ENCODE measurements around the gene PLRG1.
"Not testable (repeated sequence)": the region's sequence is repeated elsewhere in the genome, so short reads cannot be mapped to it uniquely, and the experiment has no call there.

Gene PLRG1

GRCh38 chr4:154595807-154596206, 45.6 kb upstream of the PLRG1 start:
- no peaks in the 10 kb centered on the region for H3K36me3 ChIP-seq (ENCODE audit: insufficient read depth, low read length)
- no peaks in the 10 kb centered on the region for H4K20me1 ChIP-seq (ENCODE audit: insufficient read depth, low read length)
- H2AFZ ChIP-seq (ENCODE audit: low read length) = no peak overlapping the region
- no peak overlapping the region for H3K9ac ChIP-seq (ENCODE audit: low read length)
- no peak overlapping the region for H3K4me2 ChIP-seq (ENCODE audit: low read length)
- H3K9me2 ChIP-seq (ENCODE audit: low read depth, low read length) = no peaks in the 10 kb centered on the region
- H3K27me3 ChIP-seq (ENCODE audit: insufficient read depth, low read length) = no peaks in the 10 kb centered on the region
- no peak for TF ChIP-seq EZH2 (IDR thresholded peaks at IDR 0.05; ENCODE audit: borderline replicate concordance, low read length)
- TF ChIP-seq, protein P1, sequence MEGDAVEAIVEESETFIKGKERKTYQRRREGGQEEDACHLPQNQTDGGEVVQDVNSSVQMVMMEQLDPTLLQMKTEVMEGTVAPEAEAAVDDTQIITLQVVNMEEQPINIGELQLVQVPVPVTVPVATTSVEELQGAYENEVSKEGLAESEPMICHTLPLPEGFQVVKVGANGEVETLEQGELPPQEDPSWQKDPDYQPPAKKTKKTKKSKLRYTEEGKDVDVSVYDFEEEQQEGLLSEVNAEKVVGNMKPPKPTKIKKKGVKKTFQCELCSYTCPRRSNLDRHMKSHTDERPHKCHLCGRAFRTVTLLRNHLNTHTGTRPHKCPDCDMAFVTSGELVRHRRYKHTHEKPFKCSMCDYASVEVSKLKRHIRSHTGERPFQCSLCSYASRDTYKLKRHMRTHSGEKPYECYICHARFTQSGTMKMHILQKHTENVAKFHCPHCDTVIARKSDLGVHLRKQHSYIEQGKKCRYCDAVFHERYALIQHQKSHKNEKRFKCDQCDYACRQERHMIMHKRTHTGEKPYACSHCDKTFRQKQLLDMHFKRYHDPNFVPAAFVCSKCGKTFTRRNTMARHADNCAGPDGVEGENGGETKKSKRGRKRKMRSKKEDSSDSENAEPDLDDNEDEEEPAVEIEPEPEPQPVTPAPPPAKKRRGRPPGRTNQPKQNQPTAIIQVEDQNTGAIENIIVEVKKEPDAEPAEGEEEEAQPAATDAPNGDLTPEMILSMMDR (IDR thresholded peaks at IDR 0.05; ENCODE audit: low read length) = no peak
- H3F3A ChIP-seq (ENCODE audit: insufficient read depth, low read length) = no peaks in the 10 kb centered on the region
- no peaks in the 10 kb centered on the region for H3K79me2 ChIP-seq (ENCODE audit: insufficient read depth, low read length)
- H3K27ac ChIP-seq (ENCODE audit: low read depth, low read length, poor library complexity, severe bottlenecking) = no peak overlapping the region
- no peak overlapping the region for H3K4me3 ChIP-seq (ENCODE audit: low read depth, low read length, poor library complexity, severe bottlenecking)
- no peaks in the 10 kb centered on the region for H3K4me1 ChIP-seq (ENCODE audit: insufficient read depth, low read length, severe bottlenecking)
- no peaks in the 10 kb centered on the region for H3K9me3 ChIP-seq (ENCODE audit: low read length)

DNA sequence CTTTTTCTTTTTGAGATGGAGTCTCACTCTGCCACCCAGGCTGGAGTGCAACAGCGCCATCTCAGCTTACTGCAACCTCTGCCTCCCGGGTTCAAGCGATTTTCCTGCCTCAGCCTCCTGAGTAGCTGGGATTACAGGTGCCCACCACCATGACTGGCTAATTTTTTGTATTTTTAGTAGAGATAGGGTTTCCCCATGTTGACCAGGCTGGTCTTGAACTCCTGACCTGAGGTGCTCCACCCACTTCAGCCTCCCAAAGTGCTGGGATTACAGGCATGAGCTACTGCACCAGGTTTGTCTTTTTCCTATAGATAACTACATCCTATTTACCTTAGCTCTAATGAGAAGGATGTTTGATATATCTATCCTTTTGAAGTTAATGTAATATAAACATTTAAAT, 44.1 kb upstream of the PLRG1 start:
- H3K27me3 ChIP-seq (ENCODE audit: insufficient read depth, low read length); H3F3A ChIP-seq (ENCODE audit: insufficient read depth, low read length); H3K9me2 ChIP-seq (ENCODE audit: low read depth, low read length); H2AFZ ChIP-seq (ENCODE audit: low read length); H3K9ac ChIP-seq (ENCODE audit: low read length); H4K20me1 ChIP-seq (ENCODE audit: insufficient read depth, low read length); H3K27ac ChIP-seq (ENCODE audit: low read depth, low read length, poor library complexity, severe bottlenecking); H3K4me3 ChIP-seq (ENCODE audit: low read depth, low read length, poor library complexity, severe bottlenecking); H3K9me3 ChIP-seq (ENCODE audit: low read length); H3K36me3 ChIP-seq (ENCODE audit: insufficient read depth, low read length); H3K79me2 ChIP-seq (ENCODE audit: insufficient read depth, low read length); H3K4me2 ChIP-seq (ENCODE audit: low read length); H3K4me1 ChIP-seq (ENCODE audit: insufficient read depth, low read length, severe bottlenecking): not testable (repeated sequence)

- Histone ChIP-seq H3K4me2 (ENCODE audit: low read length) (no peak overlapping the region), H3K36me3 (ENCODE audit: insufficient read depth, low read length) (no peaks in the 10 kb centered on the region), H3K9me2 (ENCODE audit: low read depth, low read length) (no peaks in the 10 kb centered on the region), H3K27me3 (ENCODE audit: insufficient read depth, low read length) (no peaks in the 10 kb centered on the region), H3K27ac (ENCODE audit: low read depth, low read length, poor library complexity, severe bottlenecking) (no peak overlapping the region), H3K4me1 (ENCODE audit: insufficient read depth, low read length, severe bottlenecking) (no peaks in the 10 kb centered on the region), H2AFZ (ENCODE audit: low read length) (no peak overlapping the region), H3K9ac (ENCODE audit: low read length) (no peak overlapping the region), H3K9me3 (ENCODE audit: low read length) (no peaks in the 10 kb centered on the region), H3F3A (ENCODE audit: insufficient read depth, low read length) (no peaks in the 10 kb centered on the region), H3K79me2 (ENCODE audit: insufficient read depth, low read length) (no peaks in the 10 kb centered on the region), H3K4me3 (ENCODE audit: low read depth, low read length, poor library complexity, severe bottlenecking) (no peak overlapping the region), H4K20me1 (ENCODE audit: insufficient read depth, low read length) (no peaks in the 10 kb centered on the region)
- TF ChIP-seq, protein P1 (IDR thresholded peaks at IDR 0.05; ENCODE audit: low read length) = no peak
- TF ChIP-seq EZH2 (IDR thresholded peaks at IDR 0.05; ENCODE audit: borderline replicate concordance, low read length) = no peak
Measured at GRCh38 chr4:154593868-154594267, 43.7 kb upstream of the PLRG1 start.

- no peak overlapping the region for H2AFZ ChIP-seq (ENCODE audit: low read length)
- no peak for TF ChIP-seq EZH2 (IDR thresholded peaks at IDR 0.05; ENCODE audit: borderline replicate concordance, low read length)
- TF ChIP-seq, protein P1 (IDR thresholded peaks at IDR 0.05; ENCODE audit: low read length) = no peak
- no peak overlapping the region for H3K9ac ChIP-seq (ENCODE audit: low read length)
- H3K9me3 ChIP-seq (ENCODE audit: low read length) = no peaks in the 10 kb centered on the region
- H3F3A ChIP-seq (ENCODE audit: insufficient read depth, low read length) = no peaks in the 10 kb centered on the region
- no peaks in the 10 kb centered on the region for H3K4me1 ChIP-seq (ENCODE audit: insufficient read depth, low read length, severe bottlenecking)
- no peaks in the 10 kb centered on the region for H3K79me2 ChIP-seq (ENCODE audit: insufficient read depth, low read length)
- H4K20me1 ChIP-seq (ENCODE audit: insufficient read depth, low read length) = no peaks in the 10 kb centered on the region
- H3K4me3 ChIP-seq (ENCODE audit: low read depth, low read length, poor library complexity, severe bottlenecking) = no peak overlapping the region
- H3K27ac ChIP-seq (ENCODE audit: low read depth, low read length, poor library complexity, severe bottlenecking) = no peak overlapping the region
- H3K9me2 ChIP-seq (ENCODE audit: low read depth, low read length) = no peaks in the 10 kb centered on the region
- no peak overlapping the region for H3K4me2 ChIP-seq (ENCODE audit: low read length)
- no peaks in the 10 kb centered on the region for H3K36me3 ChIP-seq (ENCODE audit: insufficient read depth, low read length)
- no peaks in the 10 kb centered on the region for H3K27me3 ChIP-seq (ENCODE audit: insufficient read depth, low read length)
Measured at GRCh38 chr4:154591890-154592289, 41.7 kb upstream of the PLRG1 start.

Measured in OCI-LY1 (cell line).